WTC11 (cell line): ENCODE results near the gene FUZ. TPM values are rescaled to one million over a fixed set of nuclear protein-coding genes. Genes with fewer than 3 reads are reported as not detected.

Experiments
- ATAC-seq: fragments of 200-7000 bp; cut with Tn5 transposase; 2 replicates; pipeline ENCODE4 v1.10.0; 2021; ENCODE audit warnings: mild to moderate bottlenecking, moderate library complexity
- CTCF ChIA-PET: fragments of 300-600 bp; sonication (Branson Sonifier 250); formaldehyde crosslinking; loops from one replicate; lab custom pipeline; 2021; ENCODE audit warnings: antibody characterized with exemption; lab: Charles Lee
- POLR2A ChIA-PET: fragments of 350-600 bp; sonication (Branson Sonifier 250); formaldehyde crosslinking; loops from one replicate; lab custom pipeline; 2021; ENCODE audit warnings: antibody characterized with exemption; lab: Charles Lee
- DNase-seq: peaks from one replicate; pipeline ENCODE4 v3.0.0; 2021; ENCODE audit warnings: low spot score
- H3K27ac Mint-ChIP-seq: 2 replicates; pipeline ENCODE4 v1.8.0; 2021; ENCODE audit warnings: mixed read lengths
- H3K27me3 Mint-ChIP-seq: 2 replicates; pipeline ENCODE4 v1.8.0; 2021; ENCODE audit warnings: low read depth, mild to moderate bottlenecking, moderate library complexity, mixed read lengths
- H3K36me3 Mint-ChIP-seq: 2 replicates; pipeline ENCODE4 v1.8.0; 2021; ENCODE audit warnings: mixed read lengths
- H3K4me1 Mint-ChIP-seq: 2 replicates; pipeline ENCODE4 v1.8.0; 2022; ENCODE audit warnings: mixed read lengths
- H3K4me3 Mint-ChIP-seq: 2 replicates; pipeline ENCODE4 v1.8.0; 2021; ENCODE audit warnings: mild to moderate bottlenecking, moderate library complexity, mixed read lengths
- H3K9me3 Mint-ChIP-seq: 2 replicates; pipeline ENCODE4 v1.8.0; 2021; ENCODE audit warnings: mixed read lengths
- ATF3 ChIP-seq: sonication (generic); formaldehyde crosslinking; conservative IDR thresholded peaks from 2 replicates; pipeline ENCODE4 v1.8.1; 2022; ENCODE audit warnings: mild to moderate bottlenecking, missing genetic modification reagents
- CDX4 ChIP-seq: fragments of 250-450 bp; sonication (Bioruptor Pico); IDR thresholded peaks from 2 replicates; pipeline ENCODE4 v1.9.0; 2021; ENCODE audit warnings: moderate library complexity, mild to moderate bottlenecking, inconsistent platforms, borderline replicate concordance
- CREM ChIP-seq: sonication (generic); formaldehyde crosslinking; IDR thresholded peaks from 2 replicates; pipeline ENCODE4 v1.8.1; 2022; ENCODE audit warnings: mild to moderate bottlenecking, missing genetic modification reagents, moderate library complexity
- E2F4 ChIP-seq: sonication (generic); formaldehyde crosslinking; IDR thresholded peaks from 2 replicates; pipeline ENCODE4 v1.8.1; 2022; ENCODE audit warnings: low read depth, mild to moderate bottlenecking, moderate library complexity, missing genetic modification reagents, borderline replicate concordance
- ERG ChIP-seq: fragments of 250-450 bp; sonication (Bioruptor Pico); IDR thresholded peaks from 2 replicates; pipeline ENCODE4 v1.8.0; 2021; ENCODE audit warnings: mild to moderate bottlenecking
- ESRRA ChIP-seq: sonication (generic); formaldehyde crosslinking; IDR thresholded peaks from 2 replicates; pipeline ENCODE4 v1.8.1; 2022; ENCODE audit warnings: mild to moderate bottlenecking, missing genetic modification reagents, borderline replicate concordance
- FOXP1 ChIP-seq: sonication (generic); formaldehyde crosslinking; IDR thresholded peaks from 2 replicates; pipeline ENCODE4 v1.8.0; 2022; ENCODE audit warnings: missing genetic modification reagents, mild to moderate bottlenecking, moderate library complexity, borderline replicate concordance
- GRHL2 ChIP-seq: fragments of 250-450 bp; sonication (Bioruptor Pico); IDR thresholded peaks from 2 replicates; pipeline ENCODE4 v1.8.0; 2022; ENCODE audit warnings: mild to moderate bottlenecking, moderate library complexity; ENCODE audit not compliant: insufficient replicate concordance, severe bottlenecking
- GTF2I ChIP-seq: fragments of 250-450 bp; sonication (Bioruptor Pico); conservative IDR thresholded peaks from 2 replicates; pipeline ENCODE4 v1.4.0; 2021; ENCODE audit warnings: mild to moderate bottlenecking
- HMGA2 ChIP-seq: fragments of 250-450 bp; sonication (Bioruptor Pico); IDR thresholded peaks from 2 replicates; pipeline ENCODE4 v1.4.0; 2021; ENCODE audit warnings: mild to moderate bottlenecking, moderate library complexity
- IRF1 ChIP-seq: sonication (generic); formaldehyde crosslinking; IDR thresholded peaks from 2 replicates; pipeline ENCODE4 v1.8.0; 2023; ENCODE audit warnings: missing genetic modification reagents
- MAX ChIP-seq: sonication (generic); formaldehyde crosslinking; IDR thresholded peaks from 2 replicates; pipeline ENCODE4 v1.8.0; 2022; ENCODE audit warnings: mild to moderate bottlenecking, missing genetic modification reagents
- NFYB ChIP-seq: sonication (generic); formaldehyde crosslinking; conservative IDR thresholded peaks from 2 replicates; pipeline ENCODE4 v1.8.0; 2022; ENCODE audit warnings: low read depth, missing genetic modification reagents
- PREB ChIP-seq: sonication (generic); formaldehyde crosslinking; IDR thresholded peaks from 2 replicates; pipeline ENCODE4 v1.8.1; 2022; ENCODE audit warnings: mild to moderate bottlenecking, missing genetic modification reagents, moderate library complexity, borderline replicate concordance
- SMAD3 ChIP-seq: sonication (generic); formaldehyde crosslinking; IDR thresholded peaks from 2 replicates; pipeline ENCODE4 v1.8.0; 2022; ENCODE audit warnings: missing genetic modification reagents, mild to moderate bottlenecking, borderline replicate concordance
- SOX15 ChIP-seq: fragments of 250-450 bp; sonication (Bioruptor Pico); IDR thresholded peaks from 2 replicates; pipeline ENCODE4 v1.9.0; 2021; ENCODE audit warnings: mild to moderate bottlenecking
- SP1 ChIP-seq: sonication (generic); formaldehyde crosslinking; conservative IDR thresholded peaks from 2 replicates; pipeline ENCODE4 v1.8.1; 2022; ENCODE audit warnings: missing genetic modification reagents
- USF2 ChIP-seq: sonication (generic); formaldehyde crosslinking; IDR thresholded peaks from 2 replicates; pipeline ENCODE4 v1.8.1; 2023; ENCODE audit warnings: mild to moderate bottlenecking, missing genetic modification reagents, moderate library complexity
- ZNF219 ChIP-seq: sonication (generic); formaldehyde crosslinking; IDR thresholded peaks from 2 replicates; pipeline ENCODE4 v1.8.0; 2023; ENCODE audit warnings: missing genetic modification reagents, mild to moderate bottlenecking, borderline replicate concordance
- ZNF232 ChIP-seq: sonication (generic); formaldehyde crosslinking; IDR thresholded peaks from 2 replicates; pipeline ENCODE4 v1.8.0; 2022; ENCODE audit warnings: mild to moderate bottlenecking, missing genetic modification reagents
- ZNF263 ChIP-seq: sonication (generic); formaldehyde crosslinking; IDR thresholded peaks from 2 replicates; pipeline ENCODE4 v1.8.1; 2022; ENCODE audit warnings: low read depth, mild to moderate bottlenecking, moderate library complexity, missing genetic modification reagents
- ZNF396 ChIP-seq: fragments of 250-450 bp; sonication (Bioruptor Pico); IDR thresholded peaks from 2 replicates; pipeline ENCODE4 v1.8.0; 2021; ENCODE audit warnings: mild to moderate bottlenecking, moderate library complexity, borderline replicate concordance
- ZNF416 ChIP-seq: fragments of 250-450 bp; sonication (Bioruptor Pico); IDR thresholded peaks from 2 replicates; pipeline ENCODE4 v1.9.0; 2021; ENCODE audit warnings: mild to moderate bottlenecking, inconsistent platforms
- ZNF532 ChIP-seq: fragments of 250-450 bp; sonication (Bioruptor Pico); IDR thresholded peaks from 2 replicates; pipeline ENCODE4 v1.9.0; 2021; ENCODE audit warnings: mild to moderate bottlenecking, borderline replicate concordance
- total RNA-seq: library from RNA; stranded (reverse); gene quantifications from 3 replicates; pipeline ENCODE4 v1.2.3, GENCODE V29; 2021

Gene FUZ
- total RNA-seq, 1 experiment from 2014 or later = 35.1 TPM

- H3K4me3 Mint-ChIP-seq = no peak overlapping the region
- ATAC-seq (no peak), DNase-seq (no peak)
- H3K9me3 Mint-ChIP-seq = no peaks in the 10 kb centered on the region
- peaks cover 12% of the 10 kb centered on the region for H3K36me3 Mint-ChIP-seq
- H3K27me3 Mint-ChIP-seq = no peaks in the 10 kb centered on the region
- no peaks in the 10 kb centered on the region for H3K4me1 Mint-ChIP-seq
- ChIA-PET POLR2A (no interaction called here), CTCF (no interaction called here)
- no peak overlapping the region for H3K27ac Mint-ChIP-seq
- TF ChIP-seq ERG (CRISPR knock-in tag) (no peak), ZNF396 (CRISPR knock-in tag) (no peak), NFYB (CRISPR knock-in tag) (no peak), ZNF232 (CRISPR knock-in tag) (no peak), ZNF263 (no peak), IRF1 (CRISPR knock-in tag) (no peak), GTF2I (CRISPR knock-in tag) (no peak), CDX4 (CRISPR knock-in tag) (no peak), PREB (CRISPR knock-in tag) (no peak), E2F4 (CRISPR knock-in tag) (no peak)
Observed at GRCh38 chr19:49824662-49825061, 11.6 kb upstream of the FUZ start.

- peaks cover 12% of the 10 kb centered on the region for H3K36me3 Mint-ChIP-seq
- no peaks in the 10 kb centered on the region for H3K9me3 Mint-ChIP-seq
- H3K4me1 Mint-ChIP-seq = peaks cover 6% of the 10 kb centered on the region
- ATAC-seq = no peak
- no peak overlapping the region for H3K4me3 Mint-ChIP-seq
- DNase-seq = no peak
- H3K27me3 Mint-ChIP-seq = no peaks in the 10 kb centered on the region
- CTCF ChIA-PET = no interaction called here
- H3K27ac Mint-ChIP-seq = no peak overlapping the region
- POLR2A ChIA-PET = no interaction called here
- no peak for TF ChIP-seq ZNF232 (CRISPR knock-in tag)
- TF ChIP-seq SOX15 (CRISPR knock-in tag) = no peak
- no peak for TF ChIP-seq ZNF219 (CRISPR knock-in tag)
- no peak for TF ChIP-seq CREM (CRISPR knock-in tag)
- no peak for TF ChIP-seq GRHL2 (CRISPR knock-in tag)
- no peak for TF ChIP-seq SMAD3 (CRISPR knock-in tag)
- no peak for TF ChIP-seq NFYB (CRISPR knock-in tag)
- TF ChIP-seq ATF3 (CRISPR knock-in tag) = no peak
- TF ChIP-seq ZNF416 (CRISPR knock-in tag) = no peak
- TF ChIP-seq ESRRA = no peak
- TF ChIP-seq GTF2I (CRISPR knock-in tag) = no peak
- TF ChIP-seq MAX = no peak
- TF ChIP-seq HMGA2 = no peak
- no peak for TF ChIP-seq USF2
- TF ChIP-seq SP1 = no peak
- no peak for TF ChIP-seq FOXP1 (CRISPR knock-in tag)
- no peak for TF ChIP-seq ZNF532 (CRISPR knock-in tag)
Observed at GRCh38 chr19:49823472-49823871, 10.4 kb upstream of the FUZ start.
